ENCODE data around the gene GFRA1. TPM values are rescaled to one million over a fixed set of nuclear protein-coding genes. Genes with fewer than 3 reads are reported as not detected.

GFRA1 gene
- polyA plus RNA-seq (ENCODE audit: insufficient read length in 4 of 4) = 100 to 1,000 TPM in 1 of 4 donors, 10 to 100 TPM in 3; 24.0 to 104 (median 27.0) TPM

GRCh38 chr10:116272440-116273283 is at the start of gene GFRA1:
TSS of gene GFRA1 (minus strand) at chr10:116273206. CDS start at chr10:116272029, 1,177 bp downstream.
- no peak for DNase-seq (ENCODE audit: low read depth in 4 of 4, low spot score in 3 of 4)

- no peak for DNase-seq (ENCODE audit: low read depth in 4 of 4, low spot score in 3 of 4)
Observed at GRCh38 chr10:116316503-116316902, 43.5 kb upstream of the GFRA1 start.

GRCh38 chr10:116312548-116312947 is 39.5 kb upstream of the GFRA1 start:
- DNase-seq (ENCODE audit: low read depth in 4 of 4, low spot score in 3 of 4) = no peak

- no peak for DNase-seq (ENCODE audit: low read depth in 4 of 4, low spot score in 3 of 4)
Observed at GRCh38 chr10:116311706-116312490, 38.9 kb upstream of the GFRA1 start.

GRCh38 chr10:116311016-116311415 is 38.0 kb upstream of the GFRA1 start:
- DNase-seq (ENCODE audit: low read depth in 4 of 4, low spot score in 3 of 4) = no peak

- DNase-seq (ENCODE audit: low read depth in 4 of 4, low spot score in 3 of 4) = no peak
Observed at GRCh38 chr10:116307455-116307854, 34.4 kb upstream of the GFRA1 start.

- no peak for DNase-seq (ENCODE audit: low read depth in 4 of 4, low spot score in 3 of 4)
Observed at GRCh38 chr10:116306847-116307246, 33.8 kb upstream of the GFRA1 start.

- DNase-seq (ENCODE audit: low read depth in 4 of 4, low spot score in 3 of 4) = no peak
Observed at GRCh38 chr10:116304923-116305322, 31.9 kb upstream of the GFRA1 start.

GRCh38 chr10:116300542-116300941 is 27.5 kb upstream of the GFRA1 start:
- DNase-seq (ENCODE audit: low read depth in 4 of 4, low spot score in 3 of 4) = no peak

GRCh38 chr10:116298586-116298985 is 25.6 kb upstream of the GFRA1 start:
- DNase-seq (ENCODE audit: low read depth in 4 of 4, low spot score in 3 of 4) = no peak

- no peak for DNase-seq (ENCODE audit: low read depth in 4 of 4, low spot score in 3 of 4)
Observed at GRCh38 chr10:116296291-116296721, 23.3 kb upstream of the GFRA1 start.

GRCh38 chr10:116292493-116292892 is 19.5 kb upstream of the GFRA1 start:
- no peak for DNase-seq (ENCODE audit: low read depth in 4 of 4, low spot score in 3 of 4)

- no peak for DNase-seq (ENCODE audit: low read depth in 4 of 4, low spot score in 3 of 4)
Observed at GRCh38 chr10:116289652-116290051, 16.6 kb upstream of the GFRA1 start.

- DNase-seq (ENCODE audit: low read depth in 4 of 4, low spot score in 3 of 4) = no peak
Observed at GRCh38 chr10:116287906-116288501, 15.0 kb upstream of the GFRA1 start.

GRCh38 chr10:116286626-116287200 is 13.7 kb upstream of the GFRA1 start:
- no peak for DNase-seq (ENCODE audit: low read depth in 4 of 4, low spot score in 3 of 4)

GRCh38 chr10:116281775-116282174 is 8.8 kb upstream of the GFRA1 start:
- DNase-seq (ENCODE audit: low read depth in 4 of 4, low spot score in 3 of 4) = no peak

- DNase-seq (ENCODE audit: low read depth in 4 of 4, low spot score in 3 of 4) = no peak
Observed at GRCh38 chr10:116278846-116279245, 5.8 kb upstream of the GFRA1 start.

- DNase-seq (ENCODE audit: low read depth in 4 of 4, low spot score in 3 of 4) = no peak
Observed at GRCh38 chr10:116276981-116277380, 4.0 kb upstream of the GFRA1 start.

GRCh38 chr10:116274064-116274904 is 1.3 kb upstream of the GFRA1 start:
- no peak for DNase-seq (ENCODE audit: low read depth in 4 of 4, low spot score in 3 of 4)
